Liver (tissue), 9 donors: ENCODE data around the gene CYP4Z1. TPM values are rescaled to one million over a fixed set of nuclear protein-coding genes. Genes with fewer than 3 reads are reported as not detected.
"Not testable (repeated sequence)": the region's sequence is repeated elsewhere in the genome, so short reads cannot be mapped to it uniquely, and the experiment has no call there.

Source experiments
- DNase-seq: peaks from one replicate; pipeline ENCODE4 v3.0.0-alpha.2; 2017; ENCODE audit warnings: low spot score
- H3K27ac ChIP-seq, 2 donors: one replicate each; pipeline ENCODE4 v1.7.0; 2013; ENCODE audit warnings: inconsistent platforms in 2 of 2, low read length in 2 of 2, control low read depth in 1 of 2, low read depth in 1 of 2, mild to moderate bottlenecking in 1 of 2
- H3K27me3 ChIP-seq, 4 donors: one replicate each; pipeline versions ENCODE4 v1.6.1 to v1.7.0; 2013; ENCODE audit warnings: low read length in 3 of 4, inconsistent platforms in 1 of 4, mild to moderate bottlenecking in 1 of 4, moderate library complexity in 1 of 4; ENCODE audit not compliant: control insufficient read depth in 4 of 4, insufficient read depth in 4 of 4
- H3K36me3 ChIP-seq, 4 donors: one replicate each; pipeline versions ENCODE4 v1.6.1 to v1.7.0; 2013; ENCODE audit warnings: low read length in 3 of 4, mild to moderate bottlenecking in 3 of 4, low read depth in 1 of 4, moderate library complexity in 1 of 4; ENCODE audit not compliant: control insufficient read depth in 4 of 4, insufficient read depth in 3 of 4
- H3K4me1 ChIP-seq, 4 donors: one replicate each; pipeline versions ENCODE4 v1.6.1 to v1.7.0; 2013; ENCODE audit warnings: low read length in 3 of 4, mild to moderate bottlenecking in 3 of 4, moderate library complexity in 1 of 4; ENCODE audit not compliant: control insufficient read depth in 4 of 4, insufficient read depth in 4 of 4
- H3K4me3 ChIP-seq, 3 donors: one replicate each; pipeline versions ENCODE4 v1.6.1 to v1.7.0; 2013; ENCODE audit warnings: low read length in 3 of 3, control low read depth in 1 of 3, low read depth in 1 of 3, mild to moderate bottlenecking in 1 of 3
- H3K9ac ChIP-seq, 2 donors: one replicate each; pipeline ENCODE4 v1.7.0; 2013; ENCODE audit warnings: low read length in 2 of 2, mild to moderate bottlenecking in 2 of 2, moderate library complexity in 2 of 2, control low read depth in 1 of 2, low read depth in 1 of 2
- H3K9me3 ChIP-seq, 4 donors: one replicate each; pipeline versions ENCODE4 v1.6.1 to v1.7.0; 2013; ENCODE audit warnings: low read length in 3 of 4; ENCODE audit not compliant: control insufficient read depth in 4 of 4
- ATF3 ChIP-seq: IDR thresholded peaks from 2 replicates; pipeline ENCODE4 v1.6.1; 2016; ENCODE audit warnings: antibody characterized with exemption
- CTCF ChIP-seq: fragments of 150-350 bp; IDR thresholded peaks from 2 replicates; pipeline ENCODE4 v1.5.1; 2017; ENCODE audit warnings: improper control_type of control experiment, low read depth, low read length; ENCODE audit not compliant: missing input control
- FOXA1 ChIP-seq: IDR thresholded peaks from 2 replicates; pipeline ENCODE4 v1.6.1; 2016; ENCODE audit warnings: antibody characterized with exemption
- FOXA2 ChIP-seq: IDR thresholded peaks from 2 replicates; pipeline ENCODE4 v1.6.1; 2016; ENCODE audit warnings: antibody characterized with exemption
- GABPA ChIP-seq, 2 donors: IDR thresholded peaks in 1 of 2; conservative IDR thresholded peaks in 1 of 2; 2 replicates each; pipeline ENCODE4 v1.6.1; 2016; ENCODE audit warnings: antibody characterized with exemption in 2 of 2, mild to moderate bottlenecking in 1 of 2, moderate library complexity in 1 of 2
- HNF4A ChIP-seq, 2 donors: conservative IDR thresholded peaks; 2 replicates each; pipeline ENCODE4 v1.6.1; 2016; ENCODE audit warnings: antibody characterized with exemption in 2 of 2, mild to moderate bottlenecking in 2 of 2
- HNF4G ChIP-seq: IDR thresholded peaks from 2 replicates; pipeline ENCODE4 v1.6.1; 2016; ENCODE audit warnings: antibody characterized with exemption
- JUND ChIP-seq, 2 donors: IDR thresholded peaks; 2 replicates each; pipeline ENCODE4 v1.6.1; 2016; ENCODE audit warnings: antibody characterized with exemption in 2 of 2
- MAX ChIP-seq: IDR thresholded peaks from 2 replicates; pipeline ENCODE4 v1.6.1; 2016; ENCODE audit warnings: antibody characterized with exemption
- NR2F2 ChIP-seq: IDR thresholded peaks from 2 replicates; pipeline ENCODE4 v1.6.1; 2016; ENCODE audit warnings: antibody characterized with exemption
- RXRA ChIP-seq, 2 donors: IDR thresholded peaks; 2 replicates each; pipeline ENCODE4 v1.6.1; 2017 to 2018; ENCODE audit warnings: antibody characterized with exemption in 2 of 2, mild to moderate bottlenecking in 1 of 2
- TAF1 ChIP-seq: conservative IDR thresholded peaks from 2 replicates; pipeline ENCODE4 v1.6.1; 2016; ENCODE audit warnings: antibody characterized with exemption, mild to moderate bottlenecking
- YY1 ChIP-seq: IDR thresholded peaks from 2 replicates; pipeline ENCODE4 v1.6.1; 2016; ENCODE audit warnings: antibody characterized with exemption, mild to moderate bottlenecking
- ZBTB33 ChIP-seq: IDR thresholded peaks from 2 replicates; pipeline ENCODE4 v1.6.1; 2016; ENCODE audit warnings: antibody characterized with exemption
- WGBS: extraction: QIAGEN DNeasy Blood & Tissue Kit; methylation state at CpG from one replicate; pipeline ENCODE4 v1.1.7; 2013; 5-methylcytosine and 5-hydroxymethylcytosine counted together
- polyA plus RNA-seq, 2 donors: library from polyadenylated mRNA; stranded (reverse) in 1 of 2; unstranded in 1 of 2; fragments of 200-250 nt in 1 of 2; fragments of >200 nt in 1 of 2; fragmentation: Nextera tagmentation in 1 of 2; extraction: Ambion mirVana in 1 of 2; gene quantifications; one replicate each; pipeline versions ENCODE4 v1.2.1 to v1.2.3, GENCODE V29; 2013 to 2015
- total RNA-seq, 2 donors: library from RNA; depleted of rRNA; stranded (reverse); fragments of >200 nt; gene quantifications; one replicate each; pipeline ENCODE4 v1.2.3, GENCODE V29; 2014
- donor health status: healthy.
- donor health status: healthy.
- donor health status: healthy.
- donor health status: healthy.
- donor health status: healthy.

CYP4Z1 gene
- total and polyA plus RNA-seq, 4 donors, result 0.09 to 0.50 (median 0.20) TPM

GRCh38 chr1:47104816-47105215, 37.8 kb downstream of the CYP4Z1 start:
- no peak for TF ChIP-seq FOXA1
- no peak for TF ChIP-seq HNF4G
- TF ChIP-seq JUND (IDR thresholded peaks at IDR 0.05), result no peak
- TF ChIP-seq NR2F2, result no peak
- no peak for TF ChIP-seq CTCF
- no peak for TF ChIP-seq ZBTB33
- no peak for TF ChIP-seq HNF4A (conservative IDR thresholded peaks at IDR 0.05)
- no peak for TF ChIP-seq GABPA (IDR thresholded peaks at IDR 0.05 in 1 of 2, conservative IDR thresholded peaks at IDR 0.05 in 1 of 2)
- no peak for TF ChIP-seq FOXA2
- WGBS, result 95% methylated on average over 3 of the region's 3 CpGs

GRCh38 chr1:47106792-47107191, 39.8 kb downstream of the CYP4Z1 start:
- Histone ChIP-seq H3K4me1 (peaks cover 0 to 9% (median 5%) of the 10 kb centered on the region in 4 donors), H3K27me3 (no peaks in the 10 kb centered on the region), H3K9ac (no peak overlapping the region), H3K27ac (no peak overlapping the region), H3K36me3 (no peaks in the 10 kb centered on the region), H3K4me3 (no peak overlapping the region), H3K9me3 (no peaks in the 10 kb centered on the region)
- TF ChIP-seq CTCF (no peak), GABPA (IDR thresholded peaks at IDR 0.05 in 1 of 2, conservative IDR thresholded peaks at IDR 0.05 in 1 of 2) (no peak), YY1 (no peak), ZBTB33 (no peak), MAX (no peak), JUND (IDR thresholded peaks at IDR 0.05) (no peak), FOXA2 (no peak), HNF4G (no peak), ATF3 (no peak), RXRA (IDR thresholded peaks at IDR 0.05) (peak in 1 of 2 donors; percentile 60), TAF1 (no peak), NR2F2 (no peak), HNF4A (conservative IDR thresholded peaks at IDR 0.05) (peak in 1 of 2 donors; percentile 40)
- DNase-seq, result no peak
- WGBS, result 35% methylated on average over 3 of the region's 3 CpGs

More at GRCh38 chr1:47104816-47105215, 37.8 kb downstream of the CYP4Z1 start:
- H3K36me3 ChIP-seq, result no peaks in the 10 kb centered on the region
- H3K27ac ChIP-seq, result no peak overlapping the region
- H3K4me1 ChIP-seq, result peaks cover 0 to 9% (median 5%) of the 10 kb centered on the region in 4 donors
- no peaks in the 10 kb centered on the region for H3K27me3 ChIP-seq
- H3K9me3 ChIP-seq, result no peaks in the 10 kb centered on the region
- H3K9ac ChIP-seq, result no peak overlapping the region
- H3K4me3 ChIP-seq, result no peak overlapping the region
- no peak for DNase-seq

GRCh38 chr1:47107851-47108574, 41.0 kb downstream of the CYP4Z1 start:
- 81% methylated on average over 10 of the region's 10 CpGs for WGBS
- not testable (repeated sequence) for DNase-seq, H3K9ac ChIP-seq, H3K4me3 ChIP-seq, H3K9me3 ChIP-seq, H3K27me3 ChIP-seq, H3K27ac ChIP-seq, H3K36me3 ChIP-seq, H3K4me1 ChIP-seq

GRCh38 chr1:47109482-47109881, 42.5 kb downstream of the CYP4Z1 start:
- H3K9ac ChIP-seq, H3K27me3 ChIP-seq, H3K4me3 ChIP-seq, DNase-seq, H3K36me3 ChIP-seq, H3K4me1 ChIP-seq, H3K9me3 ChIP-seq, H3K27ac ChIP-seq: not testable (repeated sequence)
